ENCODE results near the gene IFI27L1.

IFI27L1 gene

GRCh38 chr14:94139006-94139405 lies 57.9 kb downstream of the IFI27L1 start:
- no peak for DNase-seq

- no peak for DNase-seq
Observed at GRCh38 chr14:94139421-94139820, 58.3 kb downstream of the IFI27L1 start.

GRCh38 chr14:94142247-94142646 lies 61.1 kb downstream of the IFI27L1 start:
- no peak for DNase-seq

- no peak for DNase-seq
Observed at GRCh38 chr14:94142836-94143235, 61.7 kb downstream of the IFI27L1 start.

GRCh38 chr14:94143239-94143638 lies 62.1 kb downstream of the IFI27L1 start:
- DNase-seq, result no peak

GRCh38 chr14:94143711-94144110 lies 62.6 kb downstream of the IFI27L1 start:
- DNase-seq, result no peak

GRCh38 chr14:94144765-94145164 lies 63.7 kb downstream of the IFI27L1 start:
- no peak for DNase-seq

GRCh38 chr14:94145902-94146527 lies 64.9 kb downstream of the IFI27L1 start:
- DNase-seq, result no peak
